NT2/D1 (cell line): ENCODE data around the gene GSTO2.

ENCODE experiments used
- SUZ12 ChIP-seq: IDR thresholded peaks from 2 replicates; pipeline ENCODE4 v1.6.1; 2011; ENCODE audit not compliant: insufficient read length, insufficient read depth; ENCODE audit errors: extremely low read depth
- YY1 ChIP-seq: IDR thresholded peaks from 2 replicates; pipeline ENCODE4 v1.6.1; 2011; ENCODE audit not compliant: insufficient read length, insufficient read depth
- ZNF274 ChIP-seq: IDR thresholded peaks from 2 replicates; pipeline ENCODE4 v1.6.1; 2011; ENCODE audit warnings: mild to moderate bottlenecking, low read depth, low read length

- TF ChIP-seq ZNF274, result no peak
- TF ChIP-seq YY1, result no peak
- TF ChIP-seq SUZ12, result no peak
These were observed 69.2 kb downstream of the GSTO2 start, which contains the start of gene ITPRIP for GRCh38 chr10:104337985-104338735.
